CD1c-positive myeloid dendritic cell (primary cell): ENCODE measurements around the gene KICS2.

ENCODE experiments used
- DNase-seq: peaks from one replicate; pipeline ENCODE4 v3.0.0-alpha.2; 2016; ENCODE audit errors: extremely low spot score

Gene KICS2

GRCh38 chr12:64173456-64173855 lies 48.6 kb downstream of the KICS2 start:
- DNase-seq, result no peak
